Natural killer cell (primary cell): Measurements from ENCODE around the gene DDA1. TPM values are rescaled to one million over a fixed set of nuclear protein-coding genes. Genes with fewer than 3 reads are reported as not detected.

Source experiments
- ATAC-seq, 3 donors: fragments of 150-1000 bp in 2 of 3; fragments of 200-7000 bp in 1 of 3; cut with Tn5 transposase; 1 replicate in 1 of 3; 2 replicates in 2 of 3; pipeline ENCODE4 v1.10.0; 2021; ENCODE audit warnings: mild to moderate bottlenecking in 2 of 3, moderate library complexity in 2 of 3
- DNase-seq, 2 donors: peaks; one replicate each; pipeline versions ENCODE4 v3.0.0 to v3.0.0-alpha.2; 2013 to 2021; ENCODE audit warnings: mixed read lengths in 1 of 2
- H3K27ac ChIP-seq: one replicate; pipeline ENCODE4 v1.5.1; 2013; ENCODE audit warnings: mild to moderate bottlenecking, low read length
- H3K27me3 ChIP-seq: one replicate; pipeline ENCODE4 v1.6.1; 2013; ENCODE audit warnings: low read length; ENCODE audit not compliant: control insufficient read depth, insufficient read depth
- H3K36me3 ChIP-seq: one replicate; pipeline ENCODE4 v1.6.1; 2013; ENCODE audit warnings: low read length; ENCODE audit not compliant: control insufficient read depth, insufficient read depth
- H3K4me1 ChIP-seq: one replicate; pipeline ENCODE4 v1.6.1; 2013; ENCODE audit warnings: low read length; ENCODE audit not compliant: control insufficient read depth, insufficient read depth
- H3K4me3 ChIP-seq: one replicate; pipeline ENCODE4 v1.5.1; 2013; ENCODE audit warnings: low read length
- H3K9me3 ChIP-seq: one replicate; pipeline ENCODE4 v1.6.1; 2013; ENCODE audit warnings: low read length; ENCODE audit not compliant: control insufficient read depth, insufficient read depth
- H3K27ac Mint-ChIP-seq, 2 donors: one replicate each; pipeline ENCODE4 v1.8.0; 2022; ENCODE audit warnings: mild to moderate bottlenecking in 2 of 2, mixed read lengths in 2 of 2, moderate library complexity in 1 of 2
- H3K27me3 Mint-ChIP-seq, 2 donors: one replicate each; pipeline ENCODE4 v1.8.0; 2022; ENCODE audit warnings: low read depth in 2 of 2, mixed read lengths in 2 of 2
- H3K36me3 Mint-ChIP-seq: one replicate; pipeline ENCODE4 v1.8.0; 2022; ENCODE audit warnings: mixed read lengths
- H3K4me1 Mint-ChIP-seq, 2 donors: one replicate each; pipeline ENCODE4 v1.8.0; 2022; ENCODE audit warnings: mixed read lengths in 2 of 2
- H3K4me3 Mint-ChIP-seq: one replicate; pipeline ENCODE4 v1.8.0; 2022; ENCODE audit warnings: mild to moderate bottlenecking, moderate library complexity, mixed read lengths
- H3K9me3 Mint-ChIP-seq, 2 donors: one replicate each; pipeline ENCODE4 v1.8.0; 2022; ENCODE audit warnings: mixed read lengths in 2 of 2
- CTCF ChIP-seq: fragments of 200-600 bp; IDR thresholded peaks from one replicate; pipeline ENCODE4 v1.8.0; 2022; ENCODE audit warnings: antibody characterized with exemption
- WGBS: methylation state at CpG from one replicate; pipeline ENCODE4 v1.1.7; 2013; ENCODE audit warnings: missing lambda C conversion rate; ENCODE audit not compliant: insufficient coverage; 5-methylcytosine and 5-hydroxymethylcytosine counted together
- intact Hi-C: fragments of 100-400 bp; cut with micrococcal nuclease; formaldehyde crosslinking; loops from one replicate; pipeline ENCODE4 v1.14.2; 2022
- total RNA-seq, 4 donors: library from RNA; stranded (reverse); fragments of 120-200 nt in 1 of 4; gene quantifications; one replicate each; pipeline versions ENCODE4 v1.2.3 to v1.2.4, GENCODE V29; 2013 to 2022

DDA1 gene
- total RNA-seq, 3 donors from 2014 or later (not counting 1 experiment from before 2014, with no cell fraction given) = 32.2 to 42.5 (median 37.7) TPM

GRCh38 chr19:17325133-17325532 lies 15.8 kb downstream of the DDA1 start:
- Mint-ChIP-seq H3K4me1 (peaks cover 0 to 13% of the 10 kb centered on the region in 2 donors), H3K27me3 (no peaks in the 10 kb centered on the region), H3K9me3 (no peaks in the 10 kb centered on the region), H3K27ac (no peak overlapping the region), H3K4me3 (no peak overlapping the region), H3K36me3 (no peaks in the 10 kb centered on the region)
- H3K36me3 ChIP-seq = peaks cover 12% of the 10 kb centered on the region
- H3K27me3 ChIP-seq = no peaks in the 10 kb centered on the region
- 97% methylated on average over 20 of the region's 20 CpGs for WGBS
- no peak overlapping the region for H3K4me3 ChIP-seq
- no peaks in the 10 kb centered on the region for H3K9me3 ChIP-seq
- DNase-seq (no peak), ATAC-seq (no peak)
- no peak overlapping the region for H3K27ac ChIP-seq
- no peak for TF ChIP-seq CTCF
- intact Hi-C loops = no loop called here
- H3K4me1 ChIP-seq = peaks cover 21% of the 10 kb centered on the region

- Mint-ChIP-seq H3K4me3 (no peak overlapping the region), H3K9me3 (no peaks in the 10 kb centered on the region), H3K27ac (no peak overlapping the region), H3K4me1 (peaks cover 0 to 18% of the 10 kb centered on the region in 2 donors), H3K36me3 (no peaks in the 10 kb centered on the region), H3K27me3 (no peaks in the 10 kb centered on the region)
- no peak overlapping the region for H3K4me3 ChIP-seq
- no peaks in the 10 kb centered on the region for H3K9me3 ChIP-seq
- no peak overlapping the region for H3K27ac ChIP-seq
- no peak for DNase-seq
- WGBS = 98% methylated on average over 17 of the region's 17 CpGs
- intact Hi-C loops = no loop called here
- no peak for ATAC-seq
- no peaks in the 10 kb centered on the region for H3K27me3 ChIP-seq
- no peak for TF ChIP-seq CTCF
- peaks cover 6% of the 10 kb centered on the region for H3K36me3 ChIP-seq
- H3K4me1 ChIP-seq = peaks cover 22% of the 10 kb centered on the region
Measured at GRCh38 chr19:17325881-17326594, 16.7 kb downstream of the DDA1 start.

GRCh38 chr19:17326595-17326966 lies 17.2 kb downstream of the DDA1 start:
- no peak for TF ChIP-seq CTCF

More at GRCh38 chr19:17326595-17326966, 17.2 kb downstream of the DDA1 start:
- Mint-ChIP-seq H3K36me3 (no peaks in the 10 kb centered on the region), H3K9me3 (no peaks in the 10 kb centered on the region), H3K27ac (no peak overlapping the region), H3K4me3 (no peak overlapping the region), H3K4me1 (peaks cover 0 to 18% of the 10 kb centered on the region in 2 donors), H3K27me3 (no peaks in the 10 kb centered on the region)
- DNase-seq (no peak), ATAC-seq (no peak)
- WGBS = 89% methylated on average over 11 of the region's 11 CpGs
- peaks cover 5% of the 10 kb centered on the region for H3K36me3 ChIP-seq
- no peak overlapping the region for H3K4me3 ChIP-seq
- peaks cover 22% of the 10 kb centered on the region for H3K4me1 ChIP-seq
- H3K27ac ChIP-seq = no peak overlapping the region
- H3K27me3 ChIP-seq = no peaks in the 10 kb centered on the region
- H3K9me3 ChIP-seq = no peaks in the 10 kb centered on the region
- intact Hi-C loops = no loop called here
